ENCODE data around the gene GALNT5.
A peak's percentile ranks its signal among the peaks of the same experiment; 100 is the strongest.

GALNT5 gene

GRCh38 chr2:157302492-157303099, 45.1 kb downstream of the GALNT5 start:
- peak; percentile 50 for DNase-seq (ENCODE audit: low read depth)
- no peak overlapping the region for H3K4me3 ChIP-seq (ENCODE audit: low read depth, low read length)
- no peak for TF ChIP-seq MAX (IDR thresholded peaks at IDR 0.05; ENCODE audit: low read depth, low read length)
- TF ChIP-seq CTCF (IDR thresholded peaks at IDR 0.05; ENCODE audit: low read depth, low read length): peak; percentile 62

- no peak for DNase-seq (ENCODE audit: low read depth)
- TF ChIP-seq POLR2A (IDR thresholded peaks at IDR 0.05; ENCODE audit: extremely low read depth, insufficient read length) (no peak), MAX (IDR thresholded peaks at IDR 0.05; ENCODE audit: low read depth, low read length) (no peak), CTCF (IDR thresholded peaks at IDR 0.05; ENCODE audit: low read depth, low read length) (no peak), MYC (IDR thresholded peaks at IDR 0.05; ENCODE audit: low read depth, low read length) (no peak)
- no peak overlapping the region for H3K4me3 ChIP-seq (ENCODE audit: low read depth, low read length)
Measured at GRCh38 chr2:157303612-157304011, 46.1 kb downstream of the GALNT5 start.

GRCh38 chr2:157304811-157305722, 47.6 kb downstream of the GALNT5 start:
- no peak for TF ChIP-seq CTCF (IDR thresholded peaks at IDR 0.05; ENCODE audit: low read depth, low read length)
- TF ChIP-seq MYC (IDR thresholded peaks at IDR 0.05; ENCODE audit: low read depth, low read length): no peak
- no peak for TF ChIP-seq POLR2A (IDR thresholded peaks at IDR 0.05; ENCODE audit: extremely low read depth, insufficient read length)
- DNase-seq (ENCODE audit: low read depth): no peak

GRCh38 chr2:157305723-157306110, 48.2 kb downstream of the GALNT5 start:
- no peak overlapping the region for H3K4me3 ChIP-seq (ENCODE audit: low read depth, low read length)
- TF ChIP-seq POLR2A (IDR thresholded peaks at IDR 0.05; ENCODE audit: extremely low read depth, insufficient read length) (no peak), MYC (IDR thresholded peaks at IDR 0.05; ENCODE audit: low read depth, low read length) (no peak), CTCF (IDR thresholded peaks at IDR 0.05; ENCODE audit: low read depth, low read length) (no peak), MAX (IDR thresholded peaks at IDR 0.05; ENCODE audit: low read depth, low read length) (no peak)
- no peak for DNase-seq (ENCODE audit: low read depth)

More at GRCh38 chr2:157304811-157305722, 47.6 kb downstream of the GALNT5 start:
- H3K4me3 ChIP-seq (ENCODE audit: low read depth, low read length): no peak overlapping the region

- H3K4me3 ChIP-seq (ENCODE audit: low read depth, low read length): no peak overlapping the region
- TF ChIP-seq MAX (IDR thresholded peaks at IDR 0.05; ENCODE audit: low read depth, low read length) (no peak), MYC (IDR thresholded peaks at IDR 0.05; ENCODE audit: low read depth, low read length) (no peak), CTCF (IDR thresholded peaks at IDR 0.05; ENCODE audit: low read depth, low read length) (no peak), POLR2A (IDR thresholded peaks at IDR 0.05; ENCODE audit: extremely low read depth, insufficient read length) (no peak)
- peak; percentile 10 for DNase-seq (ENCODE audit: low read depth)
Measured at GRCh38 chr2:157307021-157307420, 49.5 kb downstream of the GALNT5 start.

Data from NB4 (cell line).